Bronchial epithelial cell (primary cell): ENCODE data around the gene BAG3. TPM values are rescaled to one million over a fixed set of nuclear protein-coding genes. Genes with fewer than 3 reads are reported as not detected.
"Not testable (repeated sequence)": the region's sequence is repeated elsewhere in the genome, so short reads cannot be mapped to it uniquely, and the experiment has no call there.

Experiments
- DNase-seq: peaks from one replicate; pipeline ENCODE4 v3.0.0-alpha.2; 2010; ENCODE audit warnings: low read depth
- FAIRE-seq: peaks from 2 replicates; lab custom pipeline; 2011; peaks lifted over from hg19 to GRCh38; lab: Jason Lieb, UNC
- H3K27me3 ChIP-seq: 2 replicates; pipeline ENCODE4 v1.5.1; 2011; ENCODE audit warnings: low read length; ENCODE audit not compliant: control insufficient read depth, insufficient read depth
- H3K36me3 ChIP-seq: 2 replicates; pipeline ENCODE4 v1.5.1; 2011; ENCODE audit warnings: low read length; ENCODE audit not compliant: control insufficient read depth, insufficient read depth
- H3K4me3 ChIP-seq: 2 replicates; pipeline ENCODE4 v1.5.1; 2011; ENCODE audit warnings: mild to moderate bottlenecking, low read depth, low read length, control low read depth
- CTCF ChIP-seq: IDR thresholded peaks from 2 replicates; pipeline ENCODE4 v1.5.1; 2011; ENCODE audit warnings: mild to moderate bottlenecking, moderate library complexity, low read length, control low read depth, inconsistent platforms; ENCODE audit not compliant: insufficient read depth, severe bottlenecking
- total RNA-seq: library from RNA; depleted of rRNA; stranded (reverse); fragments of >200 nt; gene quantifications from 2 replicates; pipeline ENCODE4 v1.2.1, GENCODE V29; 2014

BAG3 gene
- total RNA-seq, 1 donor from 2014 or later: 7.1 TPM

GRCh38 chr10:119702583-119702982 lies 51.4 kb downstream of the BAG3 start:
- FAIRE-seq: no peak
- no peak overlapping the region for H3K4me3 ChIP-seq
- TF ChIP-seq CTCF: no peak
- H3K36me3 ChIP-seq: no peaks in the 10 kb centered on the region
- DNase-seq: no peak
- H3K27me3 ChIP-seq: no peaks in the 10 kb centered on the region

- no peak for FAIRE-seq
- no peaks in the 10 kb centered on the region for H3K27me3 ChIP-seq
- H3K4me3 ChIP-seq: no peak overlapping the region
- DNase-seq: no peak
- TF ChIP-seq CTCF: no peak
- H3K36me3 ChIP-seq: no peaks in the 10 kb centered on the region
Measured at GRCh38 chr10:119703903-119704508, 52.8 kb downstream of the BAG3 start.

DNA sequence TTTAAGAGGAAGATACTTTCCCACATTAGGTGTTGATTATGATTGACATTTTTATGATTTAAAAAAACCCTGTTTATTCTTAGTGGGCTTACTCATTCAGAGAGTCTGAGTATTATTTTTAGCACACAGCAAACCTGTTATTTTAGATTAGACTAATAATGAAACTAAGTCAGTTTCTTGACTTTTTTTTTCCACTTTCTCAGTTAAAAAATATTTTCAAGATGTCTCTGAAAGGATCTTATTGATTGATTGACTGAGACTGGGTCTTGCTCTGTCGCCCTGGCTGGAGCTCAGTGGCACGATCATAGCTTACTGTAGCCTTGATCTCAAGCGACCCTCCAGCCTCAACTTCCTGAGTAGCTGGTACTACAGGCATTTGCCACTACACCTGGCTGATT lies 54.3 kb downstream of the BAG3 start:
- H3K4me3 ChIP-seq: no peak overlapping the region
- H3K36me3 ChIP-seq: no peaks in the 10 kb centered on the region
- no peak for FAIRE-seq
- no peak for TF ChIP-seq CTCF
- no peaks in the 10 kb centered on the region for H3K27me3 ChIP-seq
- no peak for DNase-seq

DNA sequence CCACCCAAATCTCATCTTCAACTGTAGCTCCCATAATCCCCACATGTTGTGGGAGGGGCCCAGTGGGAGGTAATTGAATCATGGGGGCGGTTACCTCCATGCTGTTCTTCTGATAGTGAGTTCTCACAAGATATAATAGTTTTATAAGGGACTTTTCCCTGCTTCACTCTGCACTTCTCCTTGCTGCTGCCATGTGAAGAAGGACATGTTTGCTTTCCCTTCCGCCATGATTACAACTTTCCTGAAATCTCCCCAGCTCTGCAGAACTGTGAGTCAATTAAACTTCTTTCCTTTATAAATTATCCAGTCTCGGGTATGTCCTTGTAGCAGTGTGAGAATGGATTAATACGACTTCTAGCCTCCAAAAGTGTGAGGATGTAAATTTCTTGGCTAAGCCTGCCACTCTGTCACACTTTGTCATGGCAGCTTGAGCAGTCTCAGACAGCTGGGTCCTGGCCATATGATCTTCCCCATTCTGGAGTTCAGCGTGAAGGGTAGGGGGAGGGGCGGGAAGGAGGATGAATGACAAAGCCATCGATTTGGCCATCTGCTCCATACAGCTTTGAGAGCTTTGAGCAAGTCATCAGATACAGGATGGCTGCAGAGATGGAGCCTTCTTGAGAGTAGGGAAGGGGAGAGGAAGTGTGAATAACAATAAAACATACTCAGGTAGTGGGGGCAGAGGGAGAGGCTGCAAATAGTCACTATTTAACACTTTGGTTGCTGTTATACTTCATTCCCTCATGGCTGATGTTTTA lies 55.5 kb downstream of the BAG3 start:
- no peaks in the 10 kb centered on the region for H3K36me3 ChIP-seq
- no peak for DNase-seq
- no peak for FAIRE-seq
- H3K4me3 ChIP-seq: no peak overlapping the region
- no peaks in the 10 kb centered on the region for H3K27me3 ChIP-seq
- TF ChIP-seq CTCF: no peak

GRCh38 chr10:119707331-119707730 lies 56.2 kb downstream of the BAG3 start:
- not testable (repeated sequence) for H3K27me3 ChIP-seq, H3K4me3 ChIP-seq, DNase-seq, FAIRE-seq, H3K36me3 ChIP-seq

- H3K27me3 ChIP-seq, H3K4me3 ChIP-seq, DNase-seq, H3K36me3 ChIP-seq, FAIRE-seq: not testable (repeated sequence)
Measured at GRCh38 chr10:119710935-119711334, 59.8 kb downstream of the BAG3 start.
